Measurements from ENCODE around the gene CD79A.

GRCh38 chr19:41897181-41897580 lies 20.1 kb downstream of the CD79A start:
- TF ChIP-seq CTCF (IDR thresholded peaks at IDR 0.05; ENCODE audit: insufficient read depth, low read length) = no peak
- no peak for TF ChIP-seq REST (IDR thresholded peaks at IDR 0.05; ENCODE audit: insufficient replicate concordance, low read depth)

All from HL-60 (cell line).